HFFc6 (cell line): Measurements from ENCODE around the gene RHOXF2. TPM values are rescaled to one million over a fixed set of nuclear protein-coding genes. Genes with fewer than 3 reads are reported as not detected.

Experiments
- DNase-seq: peaks from one replicate; pipeline ENCODE4 v3.0.0-alpha.2; 2018
- H3K27ac Mint-ChIP-seq: 2 replicates; pipeline ENCODE4 v1.8.0; 2020; ENCODE audit warnings: mild to moderate bottlenecking, mixed read lengths
- H3K27me3 Mint-ChIP-seq: 2 replicates; pipeline ENCODE4 v1.8.0; 2021; ENCODE audit warnings: mild to moderate bottlenecking, moderate library complexity, mixed read lengths; ENCODE audit not compliant: insufficient read depth
- H3K36me3 Mint-ChIP-seq: 2 replicates; pipeline ENCODE4 v1.8.0; 2021; ENCODE audit warnings: low read depth, mixed read lengths
- H3K4me1 Mint-ChIP-seq: 2 replicates; pipeline ENCODE4 v1.8.0; 2020; ENCODE audit warnings: low read depth, mixed read lengths
- H3K4me3 Mint-ChIP-seq: 2 replicates; pipeline ENCODE4 v1.8.0; 2020; ENCODE audit warnings: mild to moderate bottlenecking, moderate library complexity, mixed read lengths
- H3K9me3 Mint-ChIP-seq: 2 replicates; pipeline ENCODE4 v1.8.0; 2020; ENCODE audit warnings: mild to moderate bottlenecking, mixed read lengths
- CTCF ChIP-seq: fragments of 200-600 bp; sonication (generic); IDR thresholded peaks from 2 replicates; pipeline ENCODE4 v1.5.0; 2021; ENCODE audit warnings: antibody characterized with exemption, mild to moderate bottlenecking
- total RNA-seq, 6 experiments: library from RNA; stranded (reverse); fragmentation: NEBNext Ultra II Directional; extraction: Animal tissue kit (Norgen Biotek cat#: 25700); gene quantifications; 2 replicates in 1 of 6; 3 replicates in 5 of 6; pipeline ENCODE4 v1.2.3, GENCODE V29; 2021

The RHOXF2 gene
- total RNA-seq, 6 experiments from 2014 or later = not detected

DNA sequence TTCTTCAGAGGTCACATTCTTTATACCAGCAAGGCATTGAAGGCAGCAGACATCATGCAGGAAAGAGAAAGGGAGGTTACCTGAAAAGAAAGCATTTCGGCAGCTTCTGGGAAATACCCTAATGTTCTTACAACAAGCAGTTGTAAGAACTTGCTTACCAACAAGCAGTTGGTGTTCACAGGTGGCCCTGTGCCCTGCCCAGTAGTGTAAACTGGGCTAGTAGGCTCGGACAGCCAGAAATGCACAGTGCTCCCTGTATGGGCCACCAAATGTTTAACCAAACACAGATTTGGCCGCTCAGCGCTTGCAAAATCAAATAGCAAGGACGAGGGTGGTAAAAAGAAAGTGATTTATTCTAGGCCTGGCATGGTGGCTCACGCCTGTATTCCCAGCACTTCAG is 22.3 kb upstream of the RHOXF2 start:
- Mint-ChIP-seq H3K4me1 (no peaks in the 10 kb centered on the region), H3K27me3 (peaks cover 5% of the 10 kb centered on the region), H3K9me3 (no peaks in the 10 kb centered on the region), H3K36me3 (no peaks in the 10 kb centered on the region), H3K27ac (no peak overlapping the region), H3K4me3 (no peak overlapping the region)
- TF ChIP-seq CTCF = no peak
- no peak for DNase-seq

DNA sequence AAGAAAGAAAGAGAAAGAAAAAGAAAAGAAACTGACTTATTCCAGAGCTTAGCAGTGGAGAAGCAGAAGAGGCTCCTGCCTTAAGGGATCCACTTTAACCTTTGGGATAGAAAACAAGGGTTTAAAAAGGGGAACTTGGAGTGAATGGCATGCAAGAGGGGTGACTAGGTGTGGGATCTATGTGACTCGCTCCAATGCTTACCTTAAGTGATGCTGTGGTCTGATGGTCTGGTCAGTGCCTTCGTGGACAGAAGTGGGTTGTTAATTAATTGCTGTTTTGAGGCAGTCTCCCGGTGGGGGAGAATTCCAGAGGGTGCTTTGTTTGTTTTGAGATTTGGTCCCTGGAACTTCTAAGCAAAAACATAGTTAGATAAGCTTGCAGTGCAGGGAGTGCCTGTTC is 21.6 kb upstream of the RHOXF2 start:
- H3K27me3 Mint-ChIP-seq = peaks cover 9% of the 10 kb centered on the region
- no peak for TF ChIP-seq CTCF
- DNase-seq = no peak
- no peak overlapping the region for H3K27ac Mint-ChIP-seq
- no peak overlapping the region for H3K4me3 Mint-ChIP-seq
- no peaks in the 10 kb centered on the region for H3K36me3 Mint-ChIP-seq
- H3K4me1 Mint-ChIP-seq = no peaks in the 10 kb centered on the region
- no peaks in the 10 kb centered on the region for H3K9me3 Mint-ChIP-seq

DNA sequence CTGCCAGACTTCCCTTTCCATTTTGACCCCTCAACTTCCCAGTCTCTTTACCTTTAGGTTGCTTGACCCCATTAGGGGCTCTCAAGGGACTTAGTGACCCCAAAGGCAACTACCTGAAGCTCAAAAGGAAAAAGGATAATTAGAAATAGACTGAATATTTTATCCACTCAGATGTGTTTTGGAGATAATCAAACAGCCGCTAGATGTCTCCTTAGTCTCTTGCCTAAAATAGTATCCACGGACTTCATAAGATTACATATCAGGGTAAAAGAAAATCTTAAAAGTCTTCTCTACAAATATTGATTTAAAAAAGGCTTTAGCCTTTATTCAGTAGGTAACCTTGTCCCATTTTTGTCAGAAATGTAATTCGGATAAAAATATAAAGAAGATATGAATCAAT is 21.0 kb upstream of the RHOXF2 start:
- Mint-ChIP-seq H3K4me1 (no peaks in the 10 kb centered on the region), H3K27ac (no peak overlapping the region), H3K4me3 (peak overlapping the region; percentile 34), H3K9me3 (no peaks in the 10 kb centered on the region), H3K27me3 (peaks cover 9% of the 10 kb centered on the region), H3K36me3 (no peaks in the 10 kb centered on the region)
- TF ChIP-seq CTCF = peak; percentile 24; the same call in 1 of the 2 replicates
- DNase-seq = no peak

DNA sequence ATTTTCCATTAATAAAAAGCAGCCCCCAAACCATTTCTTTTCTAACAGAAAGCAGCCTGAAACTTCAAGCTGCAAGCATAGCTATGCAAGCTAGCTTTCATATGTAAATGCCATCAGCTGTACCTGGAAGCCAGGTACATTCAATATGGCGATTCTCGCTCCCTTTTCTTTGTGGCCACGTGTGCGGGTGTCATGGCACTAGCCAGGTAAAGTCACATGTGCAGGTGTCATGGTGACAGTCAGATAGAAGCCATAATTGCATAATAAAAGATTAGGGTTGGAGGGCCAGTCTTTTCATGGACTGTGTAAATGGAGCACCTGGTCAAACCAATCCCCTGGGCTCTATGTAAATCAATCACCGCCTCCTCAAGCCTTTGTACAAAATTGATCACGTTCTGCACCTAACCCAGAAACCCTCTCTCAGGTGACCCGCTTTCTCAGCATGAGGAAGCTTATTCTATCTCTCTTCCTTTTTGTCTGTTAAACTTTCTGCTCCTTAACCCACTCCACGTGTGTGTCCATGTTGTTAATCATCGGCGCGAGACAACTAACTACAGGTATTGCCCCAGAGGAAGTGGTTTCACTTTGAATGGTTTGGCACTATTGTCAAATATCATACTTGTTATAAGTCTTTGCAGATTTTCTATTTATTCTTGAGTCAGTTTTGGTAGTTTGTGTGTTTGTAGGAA is 18.0 kb upstream of the RHOXF2 start:
- Mint-ChIP-seq H3K36me3 (no peaks in the 10 kb centered on the region), H3K9me3 (no peaks in the 10 kb centered on the region), H3K4me3 (no peak overlapping the region), H3K4me1 (0 out of 2 replicates have a peak, but pooled peaks cover 5% of the 10 kb centered on the region), H3K27ac (no peak overlapping the region), H3K27me3 (peaks cover 16% of the 10 kb centered on the region)
- no peak for DNase-seq
- no peak for TF ChIP-seq CTCF

GRCh38 chrX:120144178-120144844 is 14.1 kb upstream of the RHOXF2 start:
- H3K27ac Mint-ChIP-seq = no peak overlapping the region

More at GRCh38 chrX:120144178-120144844, 14.1 kb upstream of the RHOXF2 start:
- no peak for DNase-seq
- Mint-ChIP-seq H3K27me3 (peaks cover 14% of the 10 kb centered on the region), H3K36me3 (peaks cover 5% of the 10 kb centered on the region), H3K9me3 (peaks cover 7% of the 10 kb centered on the region), H3K4me3 (no peak overlapping the region), H3K4me1 (peaks cover 10% of the 10 kb centered on the region; the same call in 1 of the 2 replicates)
- TF ChIP-seq CTCF = no peak
